B cell (primary cell): ENCODE results near the gene TENM4. TPM values are rescaled to one million over a fixed set of nuclear protein-coding genes. Genes with fewer than 3 reads are reported as not detected.

Source experiments
- ATAC-seq: fragments of 200-7000 bp; cut with Tn5 transposase; one replicate; pipeline ENCODE4 v1.10.0; 2021; ENCODE audit warnings: low read depth, mild to moderate bottlenecking, moderate number of reproducible peaks, moderate library complexity
- CTCF ChIA-PET: fragments of 350-600 bp; sonication (Branson Sonifier 250); formaldehyde crosslinking; loops from one replicate; lab custom pipeline; 2021; ENCODE audit warnings: antibody characterized with exemption, inconsistent platforms; lab: Charles Lee
- POLR2A ChIA-PET: fragments of 350-600 bp; sonication (Branson Sonifier 250); formaldehyde crosslinking; loops from one replicate; lab custom pipeline; 2021; ENCODE audit warnings: antibody characterized with exemption; lab: Charles Lee
- DNase-seq: peaks from one replicate; pipeline ENCODE4 v3.0.0; 2013
- H2AFZ ChIP-seq: 2 replicates; pipeline ENCODE4 v1.6.1; 2012; ENCODE audit warnings: mild to moderate bottlenecking, low read depth, low read length; ENCODE audit not compliant: insufficient read depth, poor library complexity, severe bottlenecking
- H3K27ac ChIP-seq, 2 donors: 1 replicate in 1 of 2; 2 replicates in 1 of 2; pipeline ENCODE4 v1.5.1; 2012 to 2013; ENCODE audit warnings: low read length in 2 of 2, mild to moderate bottlenecking in 2 of 2, moderate library complexity in 1 of 2
- H3K27me3 ChIP-seq, 4 experiments: fragments of 200-600 bp in 1 of 4; sonication (generic) in 1 of 4; replicated peaks in 1 of 4; 1 replicate in 2 of 4; 2 replicates in 2 of 4; pipeline versions ENCODE4 v1.6.1 to v1.7.0; 2013 to 2016; ENCODE audit warnings: low read length in 3 of 4, mild to moderate bottlenecking in 2 of 4, mixed read lengths in 1 of 4, moderate library complexity in 1 of 4; ENCODE audit not compliant: insufficient read depth in 4 of 4, control insufficient read depth in 3 of 4; ENCODE audit errors: control extremely low read depth in 1 of 4
- H3K36me3 ChIP-seq, 2 experiments: replicated peaks in 1 of 2; 1 replicate in 1 of 2; 2 replicates in 1 of 2; pipeline versions ENCODE4 v1.6.1 to v1.7.1; 2013; ENCODE audit warnings: low read length in 1 of 2; ENCODE audit not compliant: insufficient read depth in 2 of 2, control insufficient read depth in 1 of 2; ENCODE audit errors: control extremely low read depth in 1 of 2, extremely low read depth in 1 of 2
- H3K4me1 ChIP-seq, 2 donors: fragments of 200-600 bp in 1 of 2; sonication (generic) in 1 of 2; 1 replicate in 1 of 2; 2 replicates in 1 of 2; pipeline versions ENCODE4 v1.5.1 to v1.6.1; 2013 to 2017; ENCODE audit warnings: low read length in 2 of 2; ENCODE audit not compliant: control insufficient read depth in 2 of 2, insufficient read depth in 2 of 2
- H3K4me2 ChIP-seq: replicated peaks from 2 replicates; pipeline ENCODE3; 2012; ENCODE audit warnings: mild to moderate bottlenecking, low read depth, low read length; ENCODE audit not compliant: poor library complexity, severe bottlenecking
- H3K4me3 ChIP-seq, 5 experiments: fragments of 200-600 bp in 1 of 5; sonication (generic) in 1 of 5; 1 replicate in 3 of 5; 2 replicates in 2 of 5; pipeline versions ENCODE4 v1.5.1 to v1.7.0; 2011 to 2016; ENCODE audit warnings: low read length in 4 of 5, mild to moderate bottlenecking in 4 of 5, low read depth in 2 of 5, control low read depth in 1 of 5, moderate library complexity in 1 of 5; ENCODE audit not compliant: insufficient read depth in 1 of 5; ENCODE audit errors: control extremely low read depth in 1 of 5, extremely low read depth in 1 of 5
- H3K79me2 ChIP-seq: fragments of 200-600 bp; sonication (generic); one replicate; pipeline ENCODE4 v1.6.0; 2016; ENCODE audit warnings: low read length; ENCODE audit not compliant: control insufficient read depth, insufficient read depth
- H3K9ac ChIP-seq: fragments of 200-600 bp; sonication (generic); 2 replicates; pipeline ENCODE4 v1.6.1; 2017; ENCODE audit warnings: mild to moderate bottlenecking, low read length, moderate library complexity
- H3K9me3 ChIP-seq, 3 donors: one replicate each; pipeline versions ENCODE4 v1.6.1 to v1.7.1; 2013; ENCODE audit warnings: low read length in 2 of 3; ENCODE audit not compliant: control insufficient read depth in 2 of 3, insufficient read depth in 1 of 3; ENCODE audit errors: control extremely low read depth in 1 of 3
- H4K20me1 ChIP-seq: 2 replicates; pipeline ENCODE4 v1.6.0; 2012; ENCODE audit warnings: mild to moderate bottlenecking, low read length; ENCODE audit not compliant: insufficient read depth, control insufficient read depth, poor library complexity, severe bottlenecking
- H3K27ac Mint-ChIP-seq: one replicate; pipeline ENCODE4 v1.8.0; 2021; ENCODE audit warnings: mixed read lengths
- H3K27me3 Mint-ChIP-seq: one replicate; pipeline ENCODE4 v1.8.0; 2021; ENCODE audit warnings: mixed read lengths
- H3K4me1 Mint-ChIP-seq: one replicate; pipeline ENCODE4 v1.8.0; 2021; ENCODE audit warnings: mixed read lengths
- H3K4me3 Mint-ChIP-seq: one replicate; pipeline ENCODE4 v1.8.0; 2021; ENCODE audit warnings: mixed read lengths
- H3K9me3 Mint-ChIP-seq: one replicate; pipeline ENCODE4 v1.8.0; 2022; ENCODE audit warnings: mixed read lengths; ENCODE audit not compliant: insufficient read depth
- EZH2 ChIP-seq: IDR thresholded peaks from 2 replicates; pipeline ENCODE4 v1.6.1; 2012; ENCODE audit warnings: borderline replicate concordance, low read depth, mild to moderate bottlenecking, moderate library complexity, low read length; ENCODE audit not compliant: insufficient read depth, poor library complexity, severe bottlenecking
- WGBS: methylation state at CpG from one replicate; pipeline ENCODE4 v1.1.5; 2013; ENCODE audit warnings: missing lambda C conversion rate; ENCODE audit not compliant: insufficient coverage; 5-methylcytosine and 5-hydroxymethylcytosine counted together
- intact Hi-C: fragments of 100-400 bp; cut with micrococcal nuclease; formaldehyde crosslinking; loops from one replicate; pipeline ENCODE4 v1.10.0; 2022
- polyA plus RNA-seq: library from polyadenylated mRNA; depleted of rRNA; stranded (reverse); fragments of >200 nt; gene quantifications from 2 replicates; pipeline ENCODE4 v1.2.3, GENCODE V29; 2012
- total RNA-seq, 2 donors: library from RNA; stranded (reverse); fragments of 120-200 nt in 1 of 2; gene quantifications; 1 replicate in 1 of 2; 2 replicates in 1 of 2; pipeline versions ENCODE4 v1.2.3 to v1.2.4, GENCODE V29; 2013 to 2022
- TF ChIP-seq, protein P1 (sequence below): fragments of 200-600 bp; IDR thresholded peaks from one replicate; pipeline ENCODE4 v1.8.0; 2022; ENCODE audit warnings: antibody characterized with exemption, mild to moderate bottlenecking

Gene TENM4
- total and polyA plus RNA-seq, 2 donors (not counting 1 experiment from before 2014, with no cell fraction given), result 0.09 to 5.7 TPM

GRCh38 chr11:78744949-78745348 lies 695.9 kb downstream of the TENM4 start:
- no CpG with 5 or more reads among the region's 5 CpGs for WGBS
- POLR2A ChIA-PET, result no interaction called here
- intact Hi-C loops, result no loop called here

DNA sequence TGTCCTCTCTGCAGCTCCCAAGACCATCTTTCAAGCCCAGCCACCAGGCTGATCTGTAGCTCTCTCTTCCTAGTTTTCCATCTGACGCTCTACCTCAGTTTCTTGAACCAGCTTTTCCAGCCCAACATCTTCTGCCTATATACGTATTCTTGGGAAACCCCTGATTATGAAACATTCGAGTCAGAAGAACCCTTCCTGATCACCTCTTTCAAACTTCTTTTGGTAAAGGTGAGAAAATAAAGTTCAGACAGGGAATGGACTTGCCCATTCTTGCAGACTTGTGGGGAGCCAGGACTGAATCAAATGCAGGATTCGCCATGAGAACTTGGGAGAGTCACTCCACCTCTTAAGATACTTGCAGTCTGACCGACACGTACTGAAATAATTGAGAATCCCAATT lies 696.6 kb downstream of the TENM4 start:
- no peaks in the 10 kb centered on the region for H3K4me1 Mint-ChIP-seq
- Histone ChIP-seq H3K9ac (no peak overlapping the region), H4K20me1 (no peaks in the 10 kb centered on the region), H3K4me1 (no peaks in the 10 kb centered on the region), H3K4me3 (no peak overlapping the region), H3K27me3 (no peaks in the 10 kb centered on the region), H3K9me3 (no peaks in the 10 kb centered on the region), H3K4me2 (no peak overlapping the region), H3K79me2 (no peaks in the 10 kb centered on the region), H3K36me3 (no peaks in the 10 kb centered on the region), H3K27ac (no peak overlapping the region), H2AFZ (no peak overlapping the region)
- CTCF ChIA-PET, result no interaction called here
- POLR2A ChIA-PET, result no interaction called here
- no peak for ATAC-seq
- H3K9me3 Mint-ChIP-seq, result no peaks in the 10 kb centered on the region
- WGBS, result 87% methylated on average over 4 of the region's 6 CpGs
- no peak overlapping the region for H3K27ac Mint-ChIP-seq
- intact Hi-C loops, result no loop called here
- TF ChIP-seq, protein P1, sequence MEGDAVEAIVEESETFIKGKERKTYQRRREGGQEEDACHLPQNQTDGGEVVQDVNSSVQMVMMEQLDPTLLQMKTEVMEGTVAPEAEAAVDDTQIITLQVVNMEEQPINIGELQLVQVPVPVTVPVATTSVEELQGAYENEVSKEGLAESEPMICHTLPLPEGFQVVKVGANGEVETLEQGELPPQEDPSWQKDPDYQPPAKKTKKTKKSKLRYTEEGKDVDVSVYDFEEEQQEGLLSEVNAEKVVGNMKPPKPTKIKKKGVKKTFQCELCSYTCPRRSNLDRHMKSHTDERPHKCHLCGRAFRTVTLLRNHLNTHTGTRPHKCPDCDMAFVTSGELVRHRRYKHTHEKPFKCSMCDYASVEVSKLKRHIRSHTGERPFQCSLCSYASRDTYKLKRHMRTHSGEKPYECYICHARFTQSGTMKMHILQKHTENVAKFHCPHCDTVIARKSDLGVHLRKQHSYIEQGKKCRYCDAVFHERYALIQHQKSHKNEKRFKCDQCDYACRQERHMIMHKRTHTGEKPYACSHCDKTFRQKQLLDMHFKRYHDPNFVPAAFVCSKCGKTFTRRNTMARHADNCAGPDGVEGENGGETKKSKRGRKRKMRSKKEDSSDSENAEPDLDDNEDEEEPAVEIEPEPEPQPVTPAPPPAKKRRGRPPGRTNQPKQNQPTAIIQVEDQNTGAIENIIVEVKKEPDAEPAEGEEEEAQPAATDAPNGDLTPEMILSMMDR, result no peak
- TF ChIP-seq EZH2, result no peak
- DNase-seq, result no peak
- H3K4me3 Mint-ChIP-seq, result no peak overlapping the region
- peaks cover 8% of the 10 kb centered on the region for H3K27me3 Mint-ChIP-seq

More at GRCh38 chr11:78744949-78745348, 695.9 kb downstream of the TENM4 start:
- Histone ChIP-seq H4K20me1 (no peaks in the 10 kb centered on the region), H3K36me3 (no peaks in the 10 kb centered on the region), H3K79me2 (no peaks in the 10 kb centered on the region), H3K9ac (no peak overlapping the region), H3K27me3 (no peaks in the 10 kb centered on the region), H3K9me3 (no peaks in the 10 kb centered on the region), H3K4me3 (no peak overlapping the region), H3K27ac (no peak overlapping the region), H3K4me2 (no peak overlapping the region), H3K4me1 (no peaks in the 10 kb centered on the region), H2AFZ (no peak overlapping the region)
- no peak for TF ChIP-seq EZH2
- TF ChIP-seq, protein P1, result no peak
- Mint-ChIP-seq H3K4me1 (no peaks in the 10 kb centered on the region), H3K4me3 (no peak overlapping the region), H3K9me3 (no peaks in the 10 kb centered on the region), H3K27me3 (peaks cover 8% of the 10 kb centered on the region), H3K27ac (no peak overlapping the region)
- no peak for DNase-seq
- ATAC-seq, result no peak
- CTCF ChIA-PET, result no interaction called here
